ENCODE data around the gene THADA. TPM values are rescaled to one million over a fixed set of nuclear protein-coding genes. Genes with fewer than 3 reads are reported as not detected.

THADA gene
- polyA plus RNA-seq, 1 donor (not counting 4 experiments of a cell fraction or from before 2014, with no cell fraction given), result 22.6 TPM

GRCh38 chr2:43566461-43566729 lies 29.4 kb downstream of the THADA start:
- Histone ChIP-seq H3K9me1 (ENCODE audit: control insufficient read depth, extremely low read depth, insufficient read depth, low read length) (no peaks in the 10 kb centered on the region), H3K4me2 (ENCODE audit: control insufficient read depth, extremely low read depth, insufficient read depth, low read depth, low read length) (no peak overlapping the region), H2AFZ (ENCODE audit: control insufficient read depth, low read length) (no peak overlapping the region), H3K27me3 (ENCODE audit: control insufficient read depth, extremely low read depth, insufficient read depth, low read length) (no peaks in the 10 kb centered on the region), H3K79me2 (ENCODE audit: control insufficient read depth, insufficient read depth, low read length) (no peaks in the 10 kb centered on the region), H3K9me3 (ENCODE audit: control insufficient read depth, low read depth, low read length) (no peaks in the 10 kb centered on the region), H3K4me1 (ENCODE audit: control insufficient read depth, extremely low read depth, insufficient read depth, low read length) (no peaks in the 10 kb centered on the region), H4K20me1 (ENCODE audit: control insufficient read depth, extremely low read depth, insufficient read depth, low read length) (no peaks in the 10 kb centered on the region), H3K36me3 (ENCODE audit: control insufficient read depth in 2 of 2, extremely low read depth in 1 of 2, insufficient read depth in 2 of 2, low read length in 2 of 2) (peaks cover 5 to 6% of the 10 kb centered on the region in 2 experiments), H3K4me3 (ENCODE audit: control insufficient read depth in 2 of 3, extremely low read depth in 1 of 3, insufficient read depth in 2 of 3, low read depth in 1 of 3, low read length in 3 of 3) (no peak overlapping the region), H3K9ac (ENCODE audit: control insufficient read depth, extremely low read depth, insufficient read depth, low read length) (no peak overlapping the region), H3K27ac (ENCODE audit: control insufficient read depth, insufficient read depth, low read length) (no peak overlapping the region)
- TF ChIP-seq EZH2 (IDR thresholded peaks at IDR 0.05; ENCODE audit: low read length), result no peak
- TF ChIP-seq CTCF (optimal IDR thresholded peaks at IDR 0.05 in 1 of 3, IDR thresholded peaks at IDR 0.05 in 1 of 3, conservative IDR thresholded peaks at IDR 0.05 in 1 of 3; ENCODE audit: extremely low read depth in 1 of 3, insufficient read depth in 2 of 3, low read length in 3 of 3), result no peak
- no peak for FAIRE-seq
- dilution Hi-C loops (cut with MboI; ENCODE audit: extremely low pct_ligation_motif_present, low sequenced_read_pairs), result no loop called here
- DNase-seq (ENCODE audit: low read depth, low spot score), result no peak

- no peak overlapping the region for H3K4me2 ChIP-seq (ENCODE audit: control insufficient read depth, extremely low read depth, insufficient read depth, low read depth, low read length)
- no peaks in the 10 kb centered on the region for H3K9me1 ChIP-seq (ENCODE audit: control insufficient read depth, extremely low read depth, insufficient read depth, low read length)
- H2AFZ ChIP-seq (ENCODE audit: control insufficient read depth, low read length), result no peak overlapping the region
- H3K9ac ChIP-seq (ENCODE audit: control insufficient read depth, extremely low read depth, insufficient read depth, low read length), result no peak overlapping the region
- no peak overlapping the region for H3K27ac ChIP-seq (ENCODE audit: control insufficient read depth, insufficient read depth, low read length)
- H3K36me3 ChIP-seq (ENCODE audit: control insufficient read depth in 2 of 2, extremely low read depth in 1 of 2, insufficient read depth in 2 of 2, low read length in 2 of 2), result peaks cover 8% of the 10 kb centered on the region in 2 experiments
- dilution Hi-C loops (cut with MboI; ENCODE audit: extremely low pct_ligation_motif_present, low sequenced_read_pairs), result no loop called here
- H3K27me3 ChIP-seq (ENCODE audit: control insufficient read depth, extremely low read depth, insufficient read depth, low read length), result no peaks in the 10 kb centered on the region
- H3K9me3 ChIP-seq (ENCODE audit: control insufficient read depth, low read depth, low read length), result no peaks in the 10 kb centered on the region
- no peak overlapping the region for H3K4me3 ChIP-seq (ENCODE audit: control insufficient read depth in 2 of 3, extremely low read depth in 1 of 3, insufficient read depth in 2 of 3, low read depth in 1 of 3, low read length in 3 of 3)
- H3K79me2 ChIP-seq (ENCODE audit: control insufficient read depth, insufficient read depth, low read length), result no peaks in the 10 kb centered on the region
- H3K4me1 ChIP-seq (ENCODE audit: control insufficient read depth, extremely low read depth, insufficient read depth, low read length), result no peaks in the 10 kb centered on the region
- FAIRE-seq, result no peak
- no peak for DNase-seq (ENCODE audit: low read depth, low spot score)
- no peaks in the 10 kb centered on the region for H4K20me1 ChIP-seq (ENCODE audit: control insufficient read depth, extremely low read depth, insufficient read depth, low read length)
- TF ChIP-seq CTCF (optimal IDR thresholded peaks at IDR 0.05 in 1 of 3, IDR thresholded peaks at IDR 0.05 in 1 of 3, conservative IDR thresholded peaks at IDR 0.05 in 1 of 3; ENCODE audit: extremely low read depth in 1 of 3, insufficient read depth in 2 of 3, low read length in 3 of 3), result no peak
- no peak for TF ChIP-seq EZH2 (IDR thresholded peaks at IDR 0.05; ENCODE audit: low read length)
Observed at GRCh38 chr2:43563679-43564078, 32.2 kb downstream of the THADA start.

Measured in keratinocyte (primary cell).